ENCODE measurements around the gene STRBP. TPM values are rescaled to one million over a fixed set of nuclear protein-coding genes. Genes with fewer than 3 reads are reported as not detected.

Gene STRBP
- total and polyA plus RNA-seq, 9 of the 15 experiments (the other 6 are each of a cell fraction or from before 2014, with no cell fraction given): 27.7 to 84.0 (median 70.2) TPM

- TF ChIP-seq ZNF253 (CRISPR knock-in tag; conservative IDR thresholded peaks at IDR 0.05): no peak
- TF ChIP-seq ZBTB33 (CRISPR knock-in tag; IDR thresholded peaks at IDR 0.05): peak; percentile 84
- no peak for TF ChIP-seq POLR2H (tag; IDR thresholded peaks at IDR 0.05; ENCODE audit: low read depth)
- peak in 1 of 2 experiments; percentile 87; a peak in 2 of 4 replicates for TF ChIP-seq RCOR1 (IDR thresholded peaks at IDR 0.05; ENCODE audit: borderline replicate concordance in 1 of 2, low read depth in 2 of 2, low read length in 2 of 2)
- 0 out of 2 replicates have a peak, but pooled peaks have one; percentile 4 for TF ChIP-seq NFE2 (IDR thresholded peaks at IDR 0.05; ENCODE audit: low read depth)
- peak; percentile 40 for TF ChIP-seq PHF20 (IDR thresholded peaks at IDR 0.05; ENCODE audit: partially characterized antibody)
- peak; percentile 62 for TF ChIP-seq CHAMP1 (IDR thresholded peaks at IDR 0.05)
- TF ChIP-seq CBFB (CRISPR knock-in tag; IDR thresholded peaks at IDR 0.05): no peak
- TF ChIP-seq FIP1L1 (IDR thresholded peaks at IDR 0.05; ENCODE audit: low read depth, low read length, poor library complexity, severe bottlenecking): no peak
- TF ChIP-seq POLR2G (IDR thresholded peaks at IDR 0.05; ENCODE audit: low read depth, low read length): no peak
- TF ChIP-seq PRMT5 (CRISPR knock-in tag; IDR thresholded peaks at IDR 0.05): no peak
- no peak for TF ChIP-seq ZNF146 (CRISPR knock-in tag; IDR thresholded peaks at IDR 0.05; ENCODE audit: unreplicated experiment)
- peak; percentile 98 for TF ChIP-seq REST (IDR thresholded peaks at IDR 0.05; ENCODE audit: borderline replicate concordance)
- peak; percentile 95 for TF ChIP-seq REST (CRISPR knock-in tag; IDR thresholded peaks at IDR 0.05; ENCODE audit: low read depth)
- TF ChIP-seq ZKSCAN8 (CRISPR knock-in tag; IDR thresholded peaks at IDR 0.05): no peak
- TF ChIP-seq PCBP2 (IDR thresholded peaks at IDR 0.05; ENCODE audit: low read depth, low read length, poor library complexity, severe bottlenecking): no peak
Observed at GRCh38 chr9:123291736-123292135, 23.4 kb upstream of the STRBP start (continued).

Data from K562 (cell line).